Renal pelvis (tissue), 4 donors: ENCODE measurements around the gene EPHA1. TPM values are rescaled to one million over a fixed set of nuclear protein-coding genes. Genes with fewer than 3 reads are reported as not detected.
A peak's percentile ranks its signal among the peaks of the same experiment; 100 is the strongest.

ENCODE experiments used
- DNase-seq: peaks from one replicate; pipeline ENCODE4 v3.0.0-alpha.2; 2013
- polyA plus RNA-seq, 3 donors: library from polyadenylated mRNA; unstranded; fragments of 120-200 nt; gene quantifications; one replicate each; pipeline ENCODE4 v1.2.1, GENCODE V29; 2013; ENCODE audit not compliant: insufficient read length in 3 of 3

Gene EPHA1
- polyA plus RNA-seq, 3 donors = 18.3 to 25.0 (median 18.6) TPM

DNA sequence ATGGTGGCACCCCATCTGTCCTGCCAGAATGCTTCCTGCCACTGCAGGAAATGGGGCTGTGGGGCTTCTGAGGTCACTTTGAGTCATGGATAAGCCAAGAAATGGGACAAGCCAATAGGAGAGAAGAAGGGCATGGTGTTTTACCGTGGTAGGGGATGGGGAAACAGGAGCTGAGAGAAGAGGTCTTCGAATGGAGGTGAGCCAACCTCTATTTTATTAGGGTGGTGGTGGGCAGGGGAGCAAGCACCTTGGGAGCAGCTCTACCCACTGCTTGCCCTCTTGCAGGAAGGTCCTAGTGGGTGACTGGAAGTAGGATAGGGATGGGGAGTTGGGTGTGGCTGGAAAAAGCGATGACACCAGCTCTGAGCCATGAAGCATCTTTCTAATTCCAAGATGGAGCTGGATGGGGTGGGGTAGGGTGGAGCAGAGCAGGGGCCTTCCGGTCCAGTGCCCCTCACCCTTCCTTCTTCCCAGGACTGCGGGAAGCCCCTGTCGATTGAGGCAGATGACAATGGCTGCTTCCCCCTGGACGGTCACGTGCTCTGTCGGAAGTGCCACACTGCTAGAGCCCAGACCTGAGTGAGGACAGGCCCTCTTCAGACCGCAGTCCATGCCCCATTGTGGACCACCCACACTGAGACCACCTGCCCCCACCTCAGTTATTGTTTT is 18.4 kb downstream of the EPHA1 start:
- no peak for DNase-seq

DNA sequence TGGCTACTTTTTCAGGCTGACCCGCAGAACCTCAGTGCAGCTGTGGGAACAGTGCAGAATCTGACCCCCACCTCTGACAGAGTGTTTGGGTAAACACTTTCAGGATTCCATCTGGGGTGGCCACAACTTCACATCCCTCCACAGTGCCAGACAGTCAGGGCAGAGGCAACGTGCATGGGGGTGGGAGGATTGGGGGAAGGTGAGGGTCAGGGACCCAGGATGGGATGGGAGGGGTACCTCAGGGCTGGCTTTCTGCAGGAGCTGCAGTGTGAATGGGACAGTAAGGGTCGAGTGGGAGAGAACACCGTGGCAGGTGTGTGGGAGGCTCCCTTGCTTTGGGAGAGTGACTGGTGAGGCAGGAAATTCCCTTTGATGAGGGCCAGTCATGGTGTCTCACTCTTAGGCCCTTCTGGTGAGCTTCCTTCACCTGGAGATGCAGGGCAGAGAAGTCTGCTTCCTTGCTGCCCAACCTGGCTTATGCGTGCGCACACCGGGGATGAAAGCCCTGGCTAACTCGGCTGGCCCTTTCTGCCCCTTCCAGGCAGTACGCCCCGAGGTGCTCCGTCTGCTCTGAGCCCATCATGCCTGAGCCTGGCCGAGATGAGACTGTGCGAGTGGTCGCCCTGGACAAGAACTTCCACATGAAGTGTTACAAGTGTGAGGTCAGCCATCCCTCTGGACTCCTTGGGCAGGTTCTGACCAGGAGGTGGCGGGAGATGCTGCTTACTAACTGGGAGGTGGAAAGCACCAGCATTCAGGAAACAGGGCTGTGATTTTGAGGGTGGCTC is 19.1 kb downstream of the EPHA1 start:
- DNase-seq = no peak

DNA sequence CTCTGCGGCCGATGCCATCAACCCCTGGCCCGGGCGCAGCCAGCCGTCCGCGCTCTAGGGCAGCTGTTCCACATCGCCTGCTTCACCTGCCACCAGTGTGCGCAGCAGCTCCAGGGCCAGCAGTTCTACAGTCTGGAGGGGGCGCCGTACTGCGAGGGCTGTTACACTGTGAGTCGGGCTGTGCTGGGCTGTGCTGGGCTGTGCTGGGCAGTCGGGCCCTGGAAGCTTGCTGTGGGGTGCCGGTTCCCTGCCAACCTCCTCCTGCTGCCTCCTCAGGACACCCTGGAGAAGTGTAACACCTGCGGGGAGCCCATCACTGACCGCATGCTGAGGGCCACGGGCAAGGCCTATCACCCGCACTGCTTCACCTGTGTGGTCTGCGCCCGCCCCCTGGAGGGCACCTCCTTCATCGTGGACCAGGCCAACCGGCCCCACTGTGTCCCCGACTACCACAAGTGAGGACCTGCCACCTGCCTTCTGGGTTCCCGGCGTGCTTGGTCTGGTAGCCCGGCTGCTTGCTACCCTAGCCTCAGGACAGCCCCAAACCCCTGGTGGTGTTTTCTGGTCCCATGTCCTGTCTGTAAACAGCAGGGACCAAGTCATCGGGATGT is 20.1 kb downstream of the EPHA1 start:
- DNase-seq = no peak

DNA sequence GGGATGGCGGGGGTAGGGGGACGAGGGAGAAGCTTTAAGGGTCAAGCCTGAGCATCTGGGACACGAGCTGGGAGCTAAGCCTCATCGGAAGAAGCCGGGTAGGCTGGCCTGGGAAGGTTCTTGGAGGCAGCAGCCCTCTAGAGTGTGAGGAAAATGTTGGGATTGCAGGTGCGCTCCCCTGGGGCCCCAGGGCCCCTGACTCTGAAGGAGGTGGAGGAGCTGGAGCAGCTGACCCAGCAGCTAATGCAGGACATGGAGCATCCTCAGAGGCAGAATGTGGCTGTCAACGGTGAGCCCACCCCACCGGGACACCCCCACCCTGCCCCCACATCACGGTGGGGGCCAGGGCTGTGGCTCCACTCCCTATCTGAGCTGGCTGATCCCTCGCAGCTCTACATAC is 20.6 kb downstream of the EPHA1 start:
- no peak for DNase-seq

DNA sequence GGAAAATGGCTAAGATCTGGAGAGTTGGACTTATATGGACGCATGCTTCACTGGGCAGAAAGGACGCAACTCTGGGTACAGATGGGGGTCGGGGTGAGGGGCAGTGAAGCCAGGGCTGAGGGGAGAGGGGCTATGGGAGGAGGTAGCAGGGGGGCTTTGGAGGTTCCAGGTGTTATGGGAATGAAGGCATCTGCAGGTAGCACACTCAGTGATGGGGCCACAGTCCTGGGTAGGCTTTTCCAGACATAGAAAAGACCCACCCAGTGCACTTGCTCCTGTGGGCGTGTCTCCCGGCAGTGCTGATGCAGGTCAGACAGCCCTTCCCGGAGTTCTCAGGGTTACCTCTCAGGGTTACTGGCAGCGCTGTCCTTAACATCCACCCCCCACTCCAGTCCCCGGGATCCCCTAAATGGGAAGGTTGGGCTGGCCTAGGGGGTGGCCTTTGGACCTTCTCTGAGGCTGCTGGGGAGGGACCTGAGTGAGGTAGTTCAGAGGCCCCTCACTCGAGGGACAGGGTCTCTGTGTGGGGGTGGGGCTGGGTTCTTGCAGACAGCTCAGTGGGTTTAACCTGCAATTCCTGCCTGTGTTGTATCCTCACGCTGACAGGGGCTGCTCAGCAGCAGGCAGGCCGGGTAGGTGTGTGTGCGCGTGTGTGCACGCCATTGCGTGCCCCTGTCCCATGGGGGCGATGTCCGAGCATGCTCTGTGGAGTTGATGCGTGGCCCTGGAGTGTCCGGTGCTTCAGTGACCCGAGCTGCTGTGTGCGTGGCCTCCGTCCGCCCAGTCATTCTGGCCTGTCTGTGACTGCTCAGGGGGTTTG is 21.3 kb downstream of the EPHA1 start:
- no peak for DNase-seq

GRCh38 chr7:143385891-143386781 is 22.5 kb downstream of the EPHA1 start:
- no peak for DNase-seq

DNA sequence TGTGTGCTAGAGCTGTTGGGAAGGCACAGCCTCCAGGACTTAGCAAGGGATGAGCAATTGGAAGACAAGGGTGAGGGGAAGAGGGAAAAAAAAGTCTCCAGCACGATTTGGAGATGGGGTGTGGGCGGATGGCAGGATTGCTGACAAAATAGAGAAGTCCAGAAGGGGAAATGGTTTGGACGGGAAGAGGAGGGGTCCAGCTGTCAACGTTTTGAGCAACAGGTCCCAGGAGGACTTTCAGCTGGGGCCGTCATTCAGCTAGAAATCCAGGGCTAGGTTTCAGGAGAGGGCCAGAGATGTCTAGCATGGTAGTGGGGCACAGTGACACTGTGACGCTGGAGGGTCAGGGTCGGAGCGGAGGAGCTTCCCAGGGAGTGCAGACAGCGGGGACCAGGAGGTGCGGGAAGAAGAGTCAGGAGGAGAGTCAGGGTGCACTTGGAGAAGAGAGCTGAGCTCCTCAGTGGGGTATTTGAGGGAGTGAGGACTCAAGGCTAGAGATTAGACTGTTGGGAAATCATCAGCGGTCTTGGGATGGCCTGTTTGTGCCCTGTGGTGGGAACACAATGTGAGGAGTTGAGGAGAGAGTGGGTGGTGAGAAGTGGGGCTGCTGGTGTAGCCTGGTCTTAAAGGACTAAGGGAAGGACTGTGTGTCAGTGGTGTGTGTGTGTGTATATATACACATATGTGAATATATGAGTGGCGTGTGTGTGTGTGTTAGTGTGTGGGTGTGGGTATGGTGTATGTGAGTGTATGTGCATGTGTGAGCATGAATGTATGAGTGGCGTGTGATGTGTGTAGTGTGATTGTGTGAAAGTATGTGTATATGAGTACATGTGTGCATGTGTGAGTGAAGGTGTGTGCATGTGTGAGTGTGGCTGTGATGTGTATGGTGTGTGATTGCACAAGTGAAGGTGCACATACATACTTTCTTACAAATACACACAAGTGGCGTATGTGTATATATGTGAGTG is 23.7 kb downstream of the EPHA1 start:
- no peak for DNase-seq

DNA sequence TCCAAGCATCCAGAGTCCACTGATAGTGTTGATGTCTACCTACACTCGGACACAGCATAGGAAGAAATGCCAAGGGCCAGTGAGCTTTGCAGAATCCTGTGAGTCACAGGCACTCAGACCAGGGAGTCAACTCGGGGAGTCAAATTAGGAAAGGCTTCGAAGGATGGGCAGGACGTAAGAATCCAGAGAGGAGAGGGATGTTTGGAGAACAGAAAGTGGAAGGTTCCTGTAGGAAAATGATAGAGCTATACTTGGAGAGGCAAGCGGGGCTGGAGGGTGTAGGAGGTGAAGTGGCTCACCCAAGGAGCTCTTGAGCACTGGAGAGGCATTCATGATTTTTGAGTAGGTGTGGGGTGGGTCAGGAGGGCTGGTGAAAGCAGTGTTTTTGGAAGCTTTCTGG is 24.5 kb downstream of the EPHA1 start:
- no peak for DNase-seq

- no peak for DNase-seq
Measured at GRCh38 chr7:143383642-143383957, 25.1 kb downstream of the EPHA1 start.

- no peak for DNase-seq
Measured at GRCh38 chr7:143382791-143383641, 25.6 kb downstream of the EPHA1 start.

DNA sequence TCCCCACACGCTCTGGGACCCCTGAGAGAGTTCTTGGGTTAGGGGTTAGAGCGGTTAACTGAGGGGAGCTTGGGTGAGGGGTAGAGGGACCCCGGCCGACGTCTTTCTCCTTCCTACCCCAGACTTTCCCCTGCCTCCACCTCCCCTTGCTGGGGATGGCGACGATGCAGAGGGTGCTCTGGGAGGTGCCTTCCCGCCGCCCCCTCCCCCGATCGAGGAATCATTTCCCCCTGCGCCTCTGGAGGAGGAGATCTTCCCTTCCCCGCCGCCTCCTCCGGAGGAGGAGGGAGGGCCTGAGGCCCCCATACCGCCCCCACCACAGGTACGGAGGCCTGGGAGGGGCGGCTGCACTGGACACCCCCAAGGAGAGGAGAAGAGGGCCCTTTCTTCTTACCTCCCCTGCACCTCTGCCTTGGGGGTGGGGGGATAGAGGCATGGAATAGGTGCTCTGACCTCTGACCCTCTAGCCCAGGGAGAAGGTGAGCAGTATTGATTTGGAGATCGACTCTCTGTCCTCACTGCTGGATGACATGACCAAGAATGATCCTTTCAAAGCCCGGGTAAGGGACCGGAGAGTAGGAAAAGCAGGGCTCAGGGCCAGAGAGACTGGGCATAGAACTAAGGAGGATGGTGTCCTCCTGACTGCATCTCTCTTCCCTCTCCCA is 26.4 kb downstream of the EPHA1 start:
- no peak for DNase-seq

DNA sequence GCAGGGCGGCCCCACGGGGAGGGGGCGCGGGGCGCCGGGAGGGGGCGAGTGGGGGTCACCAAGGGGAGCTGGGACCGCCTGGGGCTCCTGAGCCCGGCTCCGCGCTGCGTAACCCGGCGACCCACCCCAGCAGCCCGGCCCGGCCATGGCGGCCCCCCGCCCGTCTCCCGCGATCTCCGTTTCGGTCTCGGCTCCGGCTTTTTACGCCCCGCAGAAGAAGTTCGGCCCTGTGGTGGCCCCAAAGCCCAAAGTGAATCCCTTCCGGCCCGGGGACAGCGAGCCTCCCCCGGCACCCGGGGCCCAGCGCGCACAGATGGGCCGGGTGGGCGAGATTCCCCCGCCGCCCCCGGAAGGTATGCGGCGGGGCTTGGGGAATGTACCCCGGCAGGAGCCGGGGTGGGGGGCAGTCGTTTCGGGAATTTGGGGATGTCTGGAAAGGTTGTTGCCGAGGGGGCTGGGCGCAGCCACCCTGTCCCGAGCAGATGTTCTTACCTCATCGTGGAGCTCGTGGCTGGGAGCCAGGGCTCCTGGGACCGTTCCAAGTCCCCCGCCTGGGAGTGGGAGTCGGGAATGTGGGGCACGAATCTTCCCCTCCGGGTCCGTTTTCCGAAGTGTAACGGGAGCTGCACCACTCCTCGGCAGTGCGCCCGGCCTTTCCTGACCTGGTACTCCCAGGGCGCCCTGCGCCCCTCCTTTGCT is 27.1 kb downstream of the EPHA1 start:
- peak; percentile 77 for DNase-seq

DNA sequence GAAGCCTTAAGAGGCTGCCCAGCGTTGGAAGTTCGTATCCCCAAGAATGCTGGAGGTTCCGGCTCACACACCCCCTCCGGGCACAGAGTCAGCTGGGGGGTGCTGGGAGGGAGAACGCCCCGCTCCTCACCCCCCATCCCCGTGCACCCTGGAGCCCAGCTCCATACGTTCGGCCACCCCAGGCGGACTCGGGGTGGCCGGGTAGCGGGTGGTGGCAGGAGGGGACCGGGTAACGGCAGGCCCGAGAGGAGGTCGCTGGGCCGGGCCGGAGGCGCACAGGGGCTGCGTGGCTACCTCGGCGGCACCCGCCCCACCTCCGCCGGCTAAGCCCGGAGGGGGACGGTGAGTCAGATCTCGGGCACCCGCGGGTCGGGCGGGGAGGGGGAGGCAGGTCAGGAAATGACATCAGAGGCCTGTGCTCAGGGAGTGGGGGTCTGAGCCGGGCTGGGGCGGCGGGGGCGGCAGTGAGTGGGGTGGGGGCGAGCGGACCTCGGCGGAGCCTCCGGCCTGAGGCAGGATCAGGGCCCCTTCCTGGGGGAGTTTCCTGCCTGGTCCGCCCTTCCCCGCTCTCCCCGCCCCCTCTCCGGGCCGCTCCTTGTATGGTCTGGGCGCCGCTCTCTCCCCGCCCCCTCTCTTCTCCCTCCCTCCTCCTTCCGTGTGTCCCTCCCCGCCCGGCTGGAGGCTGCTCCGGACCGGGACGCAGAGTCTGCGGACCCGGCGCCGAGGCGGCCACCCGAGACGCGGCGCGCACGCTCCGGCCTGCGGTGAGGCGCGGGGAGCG is 27.8 kb downstream of the EPHA1 start, which contains the start of gene ZYX:
Gene ZYX, plus strand, starts transcription at position 700 of the 781 bp plus-strand sequence. CDS start 227 bp downstream, outside the sequence.
- DNase-seq = peak; percentile 90

DNA sequence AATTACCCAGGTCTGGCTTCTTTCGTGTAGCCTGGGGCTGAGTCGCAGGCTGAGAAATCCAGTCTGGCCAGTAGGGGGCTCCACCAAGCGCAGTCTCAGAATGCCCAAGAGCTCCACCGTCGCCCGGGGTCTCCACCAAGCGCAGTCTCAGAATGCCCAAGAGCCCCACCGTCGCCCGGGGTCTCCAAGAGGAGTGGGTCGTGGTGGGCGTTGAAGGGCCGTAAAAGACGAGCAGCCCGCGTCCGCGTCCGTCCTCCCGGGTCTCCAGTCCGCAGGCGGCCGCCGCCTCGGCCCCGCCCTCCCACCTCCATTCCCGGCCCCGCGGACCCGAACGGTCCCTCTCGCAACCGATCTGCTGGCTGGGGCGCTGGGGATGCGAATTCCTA is 28.4 kb downstream of the EPHA1 start:
- peak; percentile 91 for DNase-seq

DNA sequence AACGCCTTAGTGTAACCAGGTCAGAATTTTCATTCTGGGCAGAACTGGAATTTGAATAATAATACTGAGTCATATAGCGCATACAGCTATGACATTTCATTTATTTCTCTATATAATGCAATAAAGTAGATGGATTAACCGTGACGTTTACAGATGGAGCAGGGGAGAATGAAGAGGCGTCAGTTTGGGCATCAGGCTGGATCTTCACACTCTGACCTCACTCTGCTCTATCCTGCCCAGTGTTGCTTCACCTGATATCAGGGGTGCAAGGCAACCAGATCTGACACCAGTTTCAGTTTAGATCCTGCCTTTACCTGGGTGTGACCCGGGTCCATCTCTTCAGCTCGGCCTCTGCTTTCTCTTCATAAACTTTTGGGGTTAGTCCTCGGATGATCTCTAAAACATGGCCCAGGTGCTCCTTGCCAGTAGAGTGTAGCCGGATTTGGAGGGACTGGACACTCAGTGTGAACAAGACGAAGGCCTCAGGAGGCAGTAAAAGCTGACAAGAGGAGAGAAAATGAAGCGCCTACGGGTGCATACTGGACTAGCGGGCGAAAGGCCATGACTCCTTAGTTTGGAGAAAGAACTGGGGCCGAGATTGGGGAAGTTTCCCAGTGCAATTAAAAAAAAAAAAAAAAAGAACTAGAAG is 28.9 kb downstream of the EPHA1 start:
- DNase-seq = no peak

DNA sequence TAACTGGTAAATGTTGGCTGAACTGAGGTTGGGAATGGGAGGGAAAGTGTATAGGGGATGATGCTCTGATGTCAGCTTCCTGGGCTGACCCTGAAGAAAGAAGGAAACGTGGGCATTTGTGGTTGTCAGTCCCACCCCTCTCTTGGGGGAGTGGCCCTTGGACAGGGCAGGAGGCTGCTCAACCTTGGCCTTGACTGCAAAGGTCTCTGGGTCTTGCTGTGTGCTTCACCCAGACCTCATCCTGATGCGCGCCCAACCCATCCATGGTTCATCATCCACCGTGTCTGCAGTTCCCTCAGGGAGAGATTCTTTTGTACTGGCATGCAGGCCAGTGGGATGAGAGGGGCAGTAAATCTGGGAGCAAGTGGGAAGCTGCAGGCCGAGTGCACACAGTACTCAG is 32.3 kb downstream of the EPHA1 start:
- DNase-seq = no peak
